Renal pelvis (tissue), 4 donors: ENCODE data around the gene IRF2. TPM values are rescaled to one million over a fixed set of nuclear protein-coding genes. Genes with fewer than 3 reads are reported as not detected.
A peak's percentile ranks its signal among the peaks of the same experiment; 100 is the strongest.
"Not testable (repeated sequence)": the region's sequence is repeated elsewhere in the genome, so short reads cannot be mapped to it uniquely, and the experiment has no call there.

Experiments
- DNase-seq: peaks from one replicate; pipeline ENCODE4 v3.0.0-alpha.2; 2013
- polyA plus RNA-seq, 3 donors: library from polyadenylated mRNA; unstranded; fragments of 120-200 nt; gene quantifications; one replicate each; pipeline ENCODE4 v1.2.1, GENCODE V29; 2013; ENCODE audit not compliant: insufficient read length in 3 of 3

Gene IRF2
- polyA plus RNA-seq, 3 donors: 31.3 to 33.5 (median 33.1) TPM

GRCh38 chr4:184395451-184395917, 78.9 kb downstream of the IRF2 start:
- no peak for DNase-seq

- no peak for DNase-seq
Observed at GRCh38 chr4:184392748-184393559, 81.4 kb downstream of the IRF2 start.

- no peak for DNase-seq
Observed at GRCh38 chr4:184392316-184392715, 82.0 kb downstream of the IRF2 start.

GRCh38 chr4:184389978-184390900, 84.1 kb downstream of the IRF2 start:
- no peak for DNase-seq

- no peak for DNase-seq
Observed at GRCh38 chr4:184388106-184388505, 86.2 kb downstream of the IRF2 start.

- DNase-seq: no peak
Observed at GRCh38 chr4:184387351-184387750, 87.0 kb downstream of the IRF2 start.

GRCh38 chr4:184386271-184386781, 88.0 kb downstream of the IRF2 start:
- DNase-seq: no peak

- DNase-seq: peak; percentile 30
Observed at GRCh38 chr4:184385705-184386141, 88.6 kb downstream of the IRF2 start.

- DNase-seq: no peak
Observed at GRCh38 chr4:184384810-184385557, 89.4 kb downstream of the IRF2 start.

- DNase-seq: no peak
Observed at GRCh38 chr4:184384056-184384809, 90.1 kb downstream of the IRF2 start.

- DNase-seq: no peak
Observed at GRCh38 chr4:184383497-184384055, 90.8 kb downstream of the IRF2 start.

GRCh38 chr4:184382189-184382846, 92.0 kb downstream of the IRF2 start:
- DNase-seq: no peak

GRCh38 chr4:184380707-184381106, 93.6 kb downstream of the IRF2 start:
- no peak for DNase-seq

GRCh38 chr4:184380214-184380613, 94.1 kb downstream of the IRF2 start:
- DNase-seq: not testable (repeated sequence)

GRCh38 chr4:184376923-184377322, 97.4 kb downstream of the IRF2 start:
- no peak for DNase-seq

- DNase-seq: no peak
Observed at GRCh38 chr4:184376126-184376838, 98.1 kb downstream of the IRF2 start.

GRCh38 chr4:184375623-184376022, 98.7 kb downstream of the IRF2 start:
- not testable (repeated sequence) for DNase-seq

GRCh38 chr4:184375027-184375426, 99.3 kb downstream of the IRF2 start:
- DNase-seq: no peak

- no peak for DNase-seq
Observed at GRCh38 chr4:184373886-184374405, 100.4 kb downstream of the IRF2 start.
